A673 (cell line): ENCODE data around the gene ARHGAP18.

ENCODE experiments used
- EZH2 ChIP-seq: fragments of 200-600 bp; sonication (generic); IDR thresholded peaks from 2 replicates; pipeline ENCODE4 v1.6.1; 2017; ENCODE audit warnings: borderline replicate concordance, low read depth, mild to moderate bottlenecking, mixed read lengths, antibody characterized with exemption, low read length; ENCODE audit not compliant: poor library complexity, severe bottlenecking
- TF ChIP-seq, protein P1 (sequence below): fragments of 300-800, 200-600 bp; sonication (generic); conservative IDR thresholded peaks from 2 replicates; pipeline ENCODE4 v1.5.1; 2017; ENCODE audit warnings: low read depth, mild to moderate bottlenecking, antibody characterized with exemption, low read length, moderate library complexity, mixed read lengths

DNA sequence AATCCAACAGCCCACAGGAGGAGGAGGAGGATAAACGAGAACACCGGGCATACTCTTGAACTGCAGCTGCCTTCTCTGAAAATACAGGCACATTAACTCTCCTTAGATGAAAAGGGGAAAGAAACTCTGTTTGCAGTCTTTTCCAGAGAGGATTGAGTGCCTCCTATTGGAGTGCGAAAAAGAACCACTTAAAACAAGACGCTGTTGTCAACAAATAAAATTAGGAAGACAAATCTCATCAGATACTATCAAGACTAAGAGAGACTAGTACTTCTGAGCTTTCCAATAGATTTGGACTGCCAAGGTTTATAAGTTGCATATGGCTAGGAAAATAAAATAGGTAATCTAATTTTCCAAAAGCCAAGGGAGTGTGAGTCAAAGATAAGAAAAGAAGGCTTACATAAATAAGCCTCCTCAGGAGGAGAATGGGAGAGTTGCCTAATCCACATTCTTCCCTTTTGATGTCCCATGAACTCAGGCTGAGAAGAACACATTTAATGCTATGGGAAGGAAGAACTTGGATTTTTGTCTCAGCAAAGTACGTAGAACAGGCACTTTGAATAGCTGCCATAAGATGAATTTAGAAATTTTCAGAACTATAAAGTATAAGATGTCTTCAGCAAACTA is 154.7 kb downstream of the ARHGAP18 start:
- TF ChIP-seq, protein P1, sequence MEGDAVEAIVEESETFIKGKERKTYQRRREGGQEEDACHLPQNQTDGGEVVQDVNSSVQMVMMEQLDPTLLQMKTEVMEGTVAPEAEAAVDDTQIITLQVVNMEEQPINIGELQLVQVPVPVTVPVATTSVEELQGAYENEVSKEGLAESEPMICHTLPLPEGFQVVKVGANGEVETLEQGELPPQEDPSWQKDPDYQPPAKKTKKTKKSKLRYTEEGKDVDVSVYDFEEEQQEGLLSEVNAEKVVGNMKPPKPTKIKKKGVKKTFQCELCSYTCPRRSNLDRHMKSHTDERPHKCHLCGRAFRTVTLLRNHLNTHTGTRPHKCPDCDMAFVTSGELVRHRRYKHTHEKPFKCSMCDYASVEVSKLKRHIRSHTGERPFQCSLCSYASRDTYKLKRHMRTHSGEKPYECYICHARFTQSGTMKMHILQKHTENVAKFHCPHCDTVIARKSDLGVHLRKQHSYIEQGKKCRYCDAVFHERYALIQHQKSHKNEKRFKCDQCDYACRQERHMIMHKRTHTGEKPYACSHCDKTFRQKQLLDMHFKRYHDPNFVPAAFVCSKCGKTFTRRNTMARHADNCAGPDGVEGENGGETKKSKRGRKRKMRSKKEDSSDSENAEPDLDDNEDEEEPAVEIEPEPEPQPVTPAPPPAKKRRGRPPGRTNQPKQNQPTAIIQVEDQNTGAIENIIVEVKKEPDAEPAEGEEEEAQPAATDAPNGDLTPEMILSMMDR: 0 out of 2 replicates have a peak, but pooled peaks have one; percentile 10
- TF ChIP-seq EZH2: no peak
